Body of pancreas (tissue), 4 donors: ENCODE results near the gene ECHDC1.

ENCODE experiments used
- POLR2A ChIP-seq, 3 donors: fragments of 450-650 bp; IDR thresholded peaks; one replicate each; pipeline ENCODE4 v1.6.1; 2016; ENCODE audit warnings: antibody characterized with exemption in 3 of 3, mild to moderate bottlenecking in 2 of 3
- TF ChIP-seq, protein P1 (sequence below), 7 experiments: fragments of 450-650 bp in 4 of 7; fragments of 200-600 bp in 3 of 7; sonication (generic) in 3 of 7; IDR thresholded peaks; one replicate each; pipeline ENCODE4 v1.5.1; 2016 to 2019; ENCODE audit warnings: antibody characterized with exemption in 7 of 7

DNA sequence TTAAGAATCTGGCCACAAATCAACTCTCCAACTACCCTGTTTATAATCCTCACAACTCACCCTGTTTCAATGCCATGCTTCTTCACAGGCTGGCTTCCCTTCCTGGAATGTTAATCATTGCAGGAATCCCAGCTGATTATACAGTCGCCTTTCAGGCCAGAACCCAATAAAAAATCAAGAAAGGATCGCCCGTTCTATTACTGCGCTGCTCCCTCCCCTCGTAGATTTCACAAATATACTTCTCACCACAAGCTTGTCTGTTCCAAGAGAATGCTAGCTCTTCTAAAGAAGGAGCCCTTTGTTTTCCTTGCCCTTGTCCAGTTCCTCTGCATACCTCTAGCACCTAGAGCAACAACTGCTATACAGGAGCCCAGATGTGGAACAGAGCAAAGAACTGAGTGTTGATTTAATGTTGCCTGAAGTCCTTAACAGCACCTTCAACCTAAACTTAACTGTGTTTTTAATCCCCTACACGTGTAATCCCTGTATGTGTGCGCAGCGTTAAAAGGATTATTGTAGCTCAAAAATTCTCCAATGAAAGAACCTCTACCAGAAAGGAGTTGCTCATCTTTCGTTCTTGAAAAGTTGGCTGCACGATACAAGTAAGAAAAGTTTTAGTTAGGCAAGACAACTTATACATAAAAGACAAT is 988 bp downstream of the ECHDC1 start:
- TF ChIP-seq, protein P1, sequence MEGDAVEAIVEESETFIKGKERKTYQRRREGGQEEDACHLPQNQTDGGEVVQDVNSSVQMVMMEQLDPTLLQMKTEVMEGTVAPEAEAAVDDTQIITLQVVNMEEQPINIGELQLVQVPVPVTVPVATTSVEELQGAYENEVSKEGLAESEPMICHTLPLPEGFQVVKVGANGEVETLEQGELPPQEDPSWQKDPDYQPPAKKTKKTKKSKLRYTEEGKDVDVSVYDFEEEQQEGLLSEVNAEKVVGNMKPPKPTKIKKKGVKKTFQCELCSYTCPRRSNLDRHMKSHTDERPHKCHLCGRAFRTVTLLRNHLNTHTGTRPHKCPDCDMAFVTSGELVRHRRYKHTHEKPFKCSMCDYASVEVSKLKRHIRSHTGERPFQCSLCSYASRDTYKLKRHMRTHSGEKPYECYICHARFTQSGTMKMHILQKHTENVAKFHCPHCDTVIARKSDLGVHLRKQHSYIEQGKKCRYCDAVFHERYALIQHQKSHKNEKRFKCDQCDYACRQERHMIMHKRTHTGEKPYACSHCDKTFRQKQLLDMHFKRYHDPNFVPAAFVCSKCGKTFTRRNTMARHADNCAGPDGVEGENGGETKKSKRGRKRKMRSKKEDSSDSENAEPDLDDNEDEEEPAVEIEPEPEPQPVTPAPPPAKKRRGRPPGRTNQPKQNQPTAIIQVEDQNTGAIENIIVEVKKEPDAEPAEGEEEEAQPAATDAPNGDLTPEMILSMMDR (IDR thresholded peaks at IDR 0.05), result no peak
- peak in 1 of 3 donors; percentile 11 for TF ChIP-seq POLR2A (IDR thresholded peaks at IDR 0.05)
